HepG2 (cell line): ENCODE data around the gene FIGLA. TPM values are rescaled to one million over a fixed set of nuclear protein-coding genes. Genes with fewer than 3 reads are reported as not detected.

ENCODE experiments used
- JUND ChIP-seq: sonication (generic); formaldehyde crosslinking; IDR thresholded peaks from 2 replicates; pipeline ENCODE4 v1.8.0; 2022; ENCODE audit warnings: mild to moderate bottlenecking, missing genetic modification reagents
- MIER3 ChIP-seq: IDR thresholded peaks from 2 replicates; pipeline ENCODE4 v1.6.1; 2016; ENCODE audit warnings: missing compliant biosample characterization, borderline replicate concordance
- ZMYM4 ChIP-seq: sonication (generic); formaldehyde crosslinking; IDR thresholded peaks from 2 replicates; pipeline ENCODE4 v1.8.1; 2023; ENCODE audit warnings: mild to moderate bottlenecking, missing genetic modification reagents
- polyA plus RNA-seq, 8 experiments: library from polyadenylated mRNA; depleted of rRNA in 3 of 8; stranded (reverse) in 7 of 8; unstranded in 1 of 8; fragments of >200 nt; fragmentation: Illumina TruSeq in 4 of 8; extraction: Trizol in 4 of 8; gene quantifications; 2 replicates each; pipeline versions ENCODE4 v1.2.1 to v1.2.3, GENCODE V29; 2011 to 2016; ENCODE audit warnings: low read depth in 4 of 8, missing spikeins in 1 of 8, mixed read lengths in 1 of 8; ENCODE audit not compliant: insufficient read depth in 1 of 8
- total RNA-seq, 5 experiments: library from RNA; depleted of rRNA; stranded (reverse); fragments of >200 nt; fragmentation: Illumina TruSeq; extraction: Trizol; gene quantifications; 2 replicates each; pipeline ENCODE4 v1.2.3, GENCODE V29; 2016; ENCODE audit warnings: low read depth in 1 of 5
- TF ChIP-seq, protein P1 (sequence below): sonication (generic); formaldehyde crosslinking; IDR thresholded peaks from 2 replicates; pipeline ENCODE4 v1.4.0; 2020; ENCODE audit warnings: missing genetic modification reagents
- TF ChIP-seq, protein P2 (sequence below), 2 experiments: sonication (generic) in 1 of 2; formaldehyde crosslinking in 1 of 2; IDR thresholded peaks; 2 replicates each; pipeline versions ENCODE4 v1.4.0 to v1.6.1; 2016 to 2020; ENCODE audit warnings: borderline replicate concordance in 1 of 2, low read depth in 1 of 2, mild to moderate bottlenecking in 1 of 2, missing genetic modification reagents in 1 of 2
- TF ChIP-seq, protein P3 (sequence below): sonication (generic); formaldehyde crosslinking; conservative IDR thresholded peaks from 2 replicates; pipeline ENCODE4 v1.8.0; 2022; ENCODE audit warnings: mild to moderate bottlenecking, moderate library complexity, missing genetic modification reagents
- TF ChIP-seq, protein P4 (sequence below): sonication (generic); formaldehyde crosslinking; conservative IDR thresholded peaks from 2 replicates; pipeline ENCODE4 v1.4.0; 2020; ENCODE audit warnings: missing genetic modification reagents

FIGLA gene
- total and polyA plus RNA-seq, 2 of the 13 experiments (the other 11 are each of a cell fraction or from before 2014, with no cell fraction given) = not detected

GRCh38 chr2:70748002-70748784 lies 42.2 kb downstream of the FIGLA start (continued):
- TF ChIP-seq, protein P1, sequence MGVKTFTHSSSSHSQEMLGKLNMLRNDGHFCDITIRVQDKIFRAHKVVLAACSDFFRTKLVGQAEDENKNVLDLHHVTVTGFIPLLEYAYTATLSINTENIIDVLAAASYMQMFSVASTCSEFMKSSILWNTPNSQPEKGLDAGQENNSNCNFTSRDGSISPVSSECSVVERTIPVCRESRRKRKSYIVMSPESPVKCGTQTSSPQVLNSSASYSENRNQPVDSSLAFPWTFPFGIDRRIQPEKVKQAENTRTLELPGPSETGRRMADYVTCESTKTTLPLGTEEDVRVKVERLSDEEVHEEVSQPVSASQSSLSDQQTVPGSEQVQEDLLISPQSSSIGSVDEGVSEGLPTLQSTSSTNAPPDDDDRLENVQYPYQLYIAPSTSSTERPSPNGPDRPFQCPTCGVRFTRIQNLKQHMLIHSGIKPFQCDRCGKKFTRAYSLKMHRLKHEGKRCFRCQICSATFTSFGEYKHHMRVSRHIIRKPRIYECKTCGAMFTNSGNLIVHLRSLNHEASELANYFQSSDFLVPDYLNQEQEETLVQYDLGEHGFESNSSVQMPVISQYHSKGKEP (CRISPR knock-in tag) = no peak
- TF ChIP-seq, protein P2, sequence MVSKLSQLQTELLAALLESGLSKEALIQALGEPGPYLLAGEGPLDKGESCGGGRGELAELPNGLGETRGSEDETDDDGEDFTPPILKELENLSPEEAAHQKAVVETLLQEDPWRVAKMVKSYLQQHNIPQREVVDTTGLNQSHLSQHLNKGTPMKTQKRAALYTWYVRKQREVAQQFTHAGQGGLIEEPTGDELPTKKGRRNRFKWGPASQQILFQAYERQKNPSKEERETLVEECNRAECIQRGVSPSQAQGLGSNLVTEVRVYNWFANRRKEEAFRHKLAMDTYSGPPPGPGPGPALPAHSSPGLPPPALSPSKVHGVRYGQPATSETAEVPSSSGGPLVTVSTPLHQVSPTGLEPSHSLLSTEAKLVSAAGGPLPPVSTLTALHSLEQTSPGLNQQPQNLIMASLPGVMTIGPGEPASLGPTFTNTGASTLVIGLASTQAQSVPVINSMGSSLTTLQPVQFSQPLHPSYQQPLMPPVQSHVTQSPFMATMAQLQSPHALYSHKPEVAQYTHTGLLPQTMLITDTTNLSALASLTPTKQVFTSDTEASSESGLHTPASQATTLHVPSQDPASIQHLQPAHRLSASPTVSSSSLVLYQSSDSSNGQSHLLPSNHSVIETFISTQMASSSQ (IDR thresholded peaks at IDR 0.05; ENCODE audit: low read depth) = no peak
- TF ChIP-seq, protein P2 (CRISPR knock-in tag; IDR thresholded peaks at IDR 0.05; ENCODE audit: borderline replicate concordance) = no peak
- TF ChIP-seq, protein P3, sequence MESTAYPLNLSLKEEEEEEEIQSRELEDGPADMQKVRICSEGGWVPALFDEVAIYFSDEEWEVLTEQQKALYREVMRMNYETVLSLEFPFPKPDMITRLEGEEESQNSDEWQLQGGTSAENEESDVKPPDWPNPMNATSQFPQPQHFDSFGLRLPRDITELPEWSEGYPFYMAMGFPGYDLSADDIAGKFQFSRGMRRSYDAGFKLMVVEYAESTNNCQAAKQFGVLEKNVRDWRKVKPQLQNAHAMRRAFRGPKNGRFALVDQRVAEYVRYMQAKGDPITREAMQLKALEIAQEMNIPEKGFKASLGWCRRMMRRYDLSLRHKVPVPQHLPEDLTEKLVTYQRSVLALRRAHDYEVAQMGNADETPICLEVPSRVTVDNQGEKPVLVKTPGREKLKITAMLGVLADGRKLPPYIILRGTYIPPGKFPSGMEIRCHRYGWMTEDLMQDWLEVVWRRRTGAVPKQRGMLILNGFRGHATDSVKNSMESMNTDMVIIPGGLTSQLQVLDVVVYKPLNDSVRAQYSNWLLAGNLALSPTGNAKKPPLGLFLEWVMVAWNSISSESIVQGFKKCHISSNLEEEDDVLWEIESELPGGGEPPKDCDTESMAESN (CRISPR knock-in tag) = no peak
- TF ChIP-seq MIER3 (CRISPR knock-in tag) = no peak
- no peak for TF ChIP-seq JUND
- TF ChIP-seq, protein P4, sequence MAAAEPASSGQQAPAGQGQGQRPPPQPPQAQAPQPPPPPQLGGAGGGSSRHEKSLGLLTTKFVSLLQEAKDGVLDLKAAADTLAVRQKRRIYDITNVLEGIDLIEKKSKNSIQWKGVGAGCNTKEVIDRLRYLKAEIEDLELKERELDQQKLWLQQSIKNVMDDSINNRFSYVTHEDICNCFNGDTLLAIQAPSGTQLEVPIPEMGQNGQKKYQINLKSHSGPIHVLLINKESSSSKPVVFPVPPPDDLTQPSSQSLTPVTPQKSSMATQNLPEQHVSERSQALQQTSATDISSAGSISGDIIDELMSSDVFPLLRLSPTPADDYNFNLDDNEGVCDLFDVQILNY (CRISPR knock-in tag) = no peak
- no peak for TF ChIP-seq ZMYM4
- TF ChIP-seq, all 625 proteins: peak for 0
